Activated B cell treated with CpG ODN at 0.5 μM for 24 hours (primary cell): ENCODE measurements around the gene ZNF444. TPM values are rescaled to one million over a fixed set of nuclear protein-coding genes. Genes with fewer than 3 reads are reported as not detected.

Experiments
- ATAC-seq: fragments of 200-7000 bp; cut with Tn5 transposase; one replicate; pipeline ENCODE4 v1.10.0; 2021; ENCODE audit warnings: low read depth, mild to moderate bottlenecking, moderate library complexity
- CTCF ChIA-PET: fragments of 350-600 bp; sonication (Branson Sonifier 250); formaldehyde crosslinking; loops from one replicate; lab custom pipeline; 2021; ENCODE audit warnings: antibody characterized with exemption; lab: Charles Lee
- POLR2A ChIA-PET: fragments of 350-600 bp; sonication (Branson Sonifier 250); formaldehyde crosslinking; loops from one replicate; lab custom pipeline; 2021; ENCODE audit warnings: antibody characterized with exemption; lab: Charles Lee
- DNase-seq: peaks from one replicate; pipeline ENCODE4 v3.0.0; 2022
- H3K27ac Mint-ChIP-seq: one replicate; pipeline ENCODE4 v1.8.0; 2020; ENCODE audit warnings: mixed read lengths
- H3K27me3 Mint-ChIP-seq: one replicate; pipeline ENCODE4 v1.8.0; 2021; ENCODE audit warnings: mixed read lengths
- H3K36me3 Mint-ChIP-seq: one replicate; pipeline ENCODE4 v1.8.0; 2021; ENCODE audit warnings: low read depth, mixed read lengths
- H3K4me1 Mint-ChIP-seq: one replicate; pipeline ENCODE4 v1.8.0; 2021; ENCODE audit warnings: mixed read lengths
- H3K4me3 Mint-ChIP-seq: one replicate; pipeline ENCODE4 v1.8.0; 2020; ENCODE audit warnings: mild to moderate bottlenecking, mixed read lengths
- H3K9me3 Mint-ChIP-seq: one replicate; pipeline ENCODE4 v1.8.0; 2020; ENCODE audit warnings: mixed read lengths
- intact Hi-C: fragments of 100-400 bp; cut with micrococcal nuclease; formaldehyde crosslinking; loops from one replicate; pipeline ENCODE4 v1.15.1; 2024
- total RNA-seq: library from RNA; stranded (reverse); gene quantifications from 2 replicates; pipeline ENCODE4 v1.2.3, GENCODE V29; 2022
- TF ChIP-seq, protein P1 (sequence below): fragments of 200-600 bp; IDR thresholded peaks from one replicate; pipeline ENCODE4 v1.8.0; 2022; ENCODE audit warnings: antibody characterized with exemption, mild to moderate bottlenecking

Gene ZNF444
- total RNA-seq, 1 donor from 2014 or later: 32.1 TPM

DNA sequence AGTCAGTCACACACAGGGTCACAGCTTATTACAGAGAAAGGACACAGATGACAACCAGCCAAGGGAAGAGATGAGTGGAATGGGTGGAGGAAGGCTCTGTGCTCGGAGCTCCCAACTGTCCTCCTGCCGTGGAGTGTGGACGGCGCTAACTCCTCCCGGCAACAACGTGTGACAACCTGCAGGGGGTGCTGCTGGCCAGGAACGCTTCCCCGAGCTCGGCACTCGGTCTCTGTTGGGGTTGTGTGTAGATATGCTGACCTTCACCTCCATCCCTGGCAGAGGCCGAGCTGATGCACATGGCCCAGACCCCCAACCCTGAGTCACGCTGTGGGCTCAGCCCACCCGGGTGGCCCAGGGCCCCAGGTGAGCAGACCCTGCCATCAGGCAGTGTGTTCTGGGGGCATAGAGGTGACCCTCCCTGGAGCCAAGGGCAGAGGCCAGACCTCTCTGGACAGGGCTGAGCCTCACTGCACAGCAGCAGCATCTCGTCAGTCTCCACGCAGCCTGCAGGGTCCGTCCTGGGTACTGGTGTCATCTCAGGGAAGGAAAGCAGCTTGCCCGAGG lies 14.1 kb downstream of the ZNF444 start:
- Mint-ChIP-seq H3K9me3 (no peaks in the 10 kb centered on the region), H3K4me3 (no peak overlapping the region), H3K27ac (no peak overlapping the region), H3K36me3 (peaks cover 59% of the 10 kb centered on the region), H3K27me3 (no peaks in the 10 kb centered on the region), H3K4me1 (no peaks in the 10 kb centered on the region)
- ChIA-PET CTCF (interaction anchor here (0.8 to 1.4 kb wide), 3 partner anchors 17 to 178 kb away, joined by 3 to 6 read pairs (median 5); no protein-coding TSS in a partner anchor), POLR2A (no interaction called here)
- TF ChIP-seq, protein P1, sequence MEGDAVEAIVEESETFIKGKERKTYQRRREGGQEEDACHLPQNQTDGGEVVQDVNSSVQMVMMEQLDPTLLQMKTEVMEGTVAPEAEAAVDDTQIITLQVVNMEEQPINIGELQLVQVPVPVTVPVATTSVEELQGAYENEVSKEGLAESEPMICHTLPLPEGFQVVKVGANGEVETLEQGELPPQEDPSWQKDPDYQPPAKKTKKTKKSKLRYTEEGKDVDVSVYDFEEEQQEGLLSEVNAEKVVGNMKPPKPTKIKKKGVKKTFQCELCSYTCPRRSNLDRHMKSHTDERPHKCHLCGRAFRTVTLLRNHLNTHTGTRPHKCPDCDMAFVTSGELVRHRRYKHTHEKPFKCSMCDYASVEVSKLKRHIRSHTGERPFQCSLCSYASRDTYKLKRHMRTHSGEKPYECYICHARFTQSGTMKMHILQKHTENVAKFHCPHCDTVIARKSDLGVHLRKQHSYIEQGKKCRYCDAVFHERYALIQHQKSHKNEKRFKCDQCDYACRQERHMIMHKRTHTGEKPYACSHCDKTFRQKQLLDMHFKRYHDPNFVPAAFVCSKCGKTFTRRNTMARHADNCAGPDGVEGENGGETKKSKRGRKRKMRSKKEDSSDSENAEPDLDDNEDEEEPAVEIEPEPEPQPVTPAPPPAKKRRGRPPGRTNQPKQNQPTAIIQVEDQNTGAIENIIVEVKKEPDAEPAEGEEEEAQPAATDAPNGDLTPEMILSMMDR: no peak
- no peak for DNase-seq
- intact Hi-C loops: no loop called here
- ATAC-seq: no peak

DNA sequence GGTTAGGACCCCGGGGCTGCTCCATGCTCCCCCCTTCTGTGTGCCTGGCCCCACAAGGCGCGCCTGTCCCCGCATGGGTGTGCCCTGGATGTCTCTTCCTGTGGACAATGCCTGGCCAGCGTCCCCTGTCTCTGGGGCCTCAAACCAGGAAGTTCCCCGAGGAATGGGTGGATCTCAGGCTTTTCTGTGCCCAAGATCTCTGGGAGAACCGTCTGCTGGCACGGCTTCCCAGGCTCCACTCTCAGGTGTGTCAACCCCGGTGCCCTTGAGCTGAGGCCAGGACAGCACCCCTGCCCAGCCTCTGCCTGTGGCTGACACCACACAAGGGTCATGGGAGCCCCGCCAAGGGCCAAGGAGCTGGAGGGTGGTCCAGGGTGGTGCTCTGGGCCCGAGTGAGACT lies 15.7 kb downstream of the ZNF444 start:
- POLR2A ChIA-PET: no interaction called here
- Mint-ChIP-seq H3K27me3 (no peaks in the 10 kb centered on the region), H3K36me3 (peaks cover 61% of the 10 kb centered on the region), H3K9me3 (no peaks in the 10 kb centered on the region), H3K4me3 (no peak overlapping the region), H3K4me1 (no peaks in the 10 kb centered on the region), H3K27ac (no peak overlapping the region)
- DNase-seq (no peak), ATAC-seq (no peak)
- TF ChIP-seq, protein P1: no peak
- intact Hi-C loops: no loop called here
- CTCF ChIA-PET: no interaction called here

DNA sequence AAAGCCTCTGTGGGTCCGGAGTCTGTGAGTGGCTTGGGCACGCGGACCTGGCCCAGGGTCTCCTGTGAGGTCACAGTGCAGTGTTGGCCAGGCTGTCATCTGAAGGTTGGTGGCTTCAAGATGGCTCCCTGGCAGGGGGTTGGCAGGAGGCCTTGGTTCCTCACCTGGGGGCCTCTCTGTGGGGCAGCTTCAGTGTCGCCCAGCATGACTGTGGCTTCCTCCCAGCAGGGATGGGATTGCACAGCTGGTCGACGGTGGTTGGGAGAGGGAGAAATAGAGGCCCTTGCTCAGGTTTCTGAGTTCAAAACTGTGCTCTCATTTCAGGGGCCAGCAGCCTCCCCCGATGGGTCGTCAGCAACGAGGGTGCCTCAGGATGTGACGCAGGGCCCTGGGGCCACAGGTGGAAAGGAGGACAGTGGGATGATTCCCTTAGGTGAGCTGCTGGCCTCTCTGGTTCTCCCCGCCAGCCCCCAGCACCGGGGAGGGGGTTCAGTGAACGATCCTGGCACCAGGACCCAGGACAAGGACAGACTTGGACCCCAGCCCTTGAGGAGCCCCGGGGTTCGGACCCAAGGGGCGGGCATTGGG lies 17.2 kb downstream of the ZNF444 start:
- CTCF ChIA-PET: no interaction called here
- no peaks in the 10 kb centered on the region for H3K27me3 Mint-ChIP-seq
- POLR2A ChIA-PET: no interaction called here

DNA sequence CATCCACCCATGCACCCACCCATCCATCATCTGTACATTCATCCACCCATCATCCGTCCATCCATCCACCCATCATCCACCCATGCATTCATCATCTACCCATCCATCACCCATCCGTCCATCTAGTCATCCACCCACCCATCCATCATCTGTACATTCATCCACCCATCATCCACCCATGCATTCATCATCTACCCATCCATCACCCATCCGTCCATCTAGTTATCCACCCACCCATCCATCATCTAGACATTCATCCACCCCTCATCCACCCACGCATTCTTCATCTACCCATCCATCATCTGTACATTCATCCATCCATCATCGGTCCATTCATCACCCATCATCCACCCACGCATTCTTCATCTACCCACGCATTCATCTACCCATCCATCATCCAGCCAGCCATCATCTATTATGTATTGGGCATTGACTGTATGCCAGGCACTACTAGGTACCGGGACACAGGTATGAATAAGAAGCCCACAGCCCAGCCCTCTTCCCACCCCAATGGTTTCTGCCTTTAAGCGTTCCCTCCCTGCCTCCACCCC lies 18.0 kb downstream of the ZNF444 start:
- H3K27ac Mint-ChIP-seq: no peak overlapping the region
- CTCF ChIA-PET: no interaction called here
- TF ChIP-seq, protein P1: no peak
- DNase-seq: no peak
- no peak overlapping the region for H3K4me3 Mint-ChIP-seq
- no peaks in the 10 kb centered on the region for H3K9me3 Mint-ChIP-seq
- peaks cover 3% of the 10 kb centered on the region for H3K4me1 Mint-ChIP-seq
- no peaks in the 10 kb centered on the region for H3K27me3 Mint-ChIP-seq
- ATAC-seq: no peak
- H3K36me3 Mint-ChIP-seq: peaks cover 46% of the 10 kb centered on the region
- POLR2A ChIA-PET: no interaction called here
- intact Hi-C loops: no loop called here

More for the DNA sequence above, 17.2 kb downstream of the ZNF444 start:
- no peak for DNase-seq
- ATAC-seq: no peak
- Mint-ChIP-seq H3K9me3 (no peaks in the 10 kb centered on the region), H3K4me1 (peaks cover 3% of the 10 kb centered on the region), H3K36me3 (peaks cover 54% of the 10 kb centered on the region), H3K27ac (no peak overlapping the region), H3K4me3 (no peak overlapping the region)
- TF ChIP-seq, protein P1: no peak
- intact Hi-C loops: no loop called here

DNA sequence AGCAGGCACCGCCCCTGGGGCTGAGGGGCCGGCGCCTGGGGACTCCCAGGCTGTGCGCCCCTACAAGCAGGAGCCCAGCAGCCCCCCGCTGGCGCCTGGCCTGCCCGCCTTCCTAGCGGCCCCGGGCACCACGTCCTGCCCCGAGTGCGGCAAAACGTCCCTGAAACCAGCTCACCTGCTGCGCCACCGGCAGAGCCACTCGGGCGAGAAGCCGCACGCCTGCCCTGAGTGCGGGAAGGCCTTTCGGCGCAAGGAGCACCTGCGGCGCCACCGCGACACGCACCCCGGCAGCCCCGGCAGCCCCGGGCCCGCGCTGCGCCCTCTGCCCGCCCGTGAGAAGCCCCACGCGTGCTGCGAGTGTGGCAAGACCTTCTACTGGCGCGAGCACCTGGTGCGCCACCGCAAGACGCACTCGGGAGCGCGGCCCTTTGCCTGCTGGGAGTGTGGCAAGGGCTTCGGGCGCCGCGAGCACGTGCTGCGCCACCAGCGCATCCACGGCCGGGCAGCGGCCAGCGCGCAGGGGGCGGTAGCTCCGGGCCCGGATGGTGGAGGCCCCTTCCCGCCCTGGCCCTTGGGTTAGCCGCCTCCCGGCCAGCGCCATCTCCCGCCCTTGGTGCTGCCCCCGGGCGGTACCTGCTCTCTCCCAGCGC lies 18.7 kb downstream of the ZNF444 start:
- no peak overlapping the region for H3K4me3 Mint-ChIP-seq
- H3K27ac Mint-ChIP-seq: no peak overlapping the region
- intact Hi-C loops: no loop called here
- peaks cover 44% of the 10 kb centered on the region for H3K36me3 Mint-ChIP-seq
- no peaks in the 10 kb centered on the region for H3K9me3 Mint-ChIP-seq
- ATAC-seq (no peak), DNase-seq (no peak)
- no peaks in the 10 kb centered on the region for H3K27me3 Mint-ChIP-seq
- ChIA-PET CTCF (no interaction called here), POLR2A (no interaction called here)
- TF ChIP-seq, protein P1: no peak
- H3K4me1 Mint-ChIP-seq: peaks cover 3% of the 10 kb centered on the region
